Lung (tissue), 12 donors: Measurements from ENCODE around the gene ANKS1B. TPM values are rescaled to one million over a fixed set of nuclear protein-coding genes. Genes with fewer than 3 reads are reported as not detected.
"Not testable (repeated sequence)": the region's sequence is repeated elsewhere in the genome, so short reads cannot be mapped to it uniquely, and the experiment has no call there.

Experiments used
- ATAC-seq: fragments of 200-7000 bp; cut with Tn5 transposase; one replicate; pipeline ENCODE4 v1.9.1; 2020; ENCODE audit warnings: moderate number of reproducible peaks; ENCODE audit not compliant: insufficient read depth, low FRiP score
- DNase-seq, 3 donors: peaks; one replicate each; pipeline ENCODE4 v3.0.0-alpha.2; 2013 to 2017
- H3K27ac ChIP-seq, 2 donors: one replicate each; pipeline ENCODE4 v1.5.1; 2013; ENCODE audit warnings: mild to moderate bottlenecking in 2 of 2, moderate library complexity in 2 of 2, control low read depth in 1 of 2, inconsistent platforms in 1 of 2, low read depth in 1 of 2, low read length in 1 of 2
- H3K27me3 ChIP-seq, 3 donors: one replicate each; pipeline ENCODE4 v1.5.1; 2013; ENCODE audit warnings: low read length in 2 of 3; ENCODE audit not compliant: control insufficient read depth in 3 of 3, insufficient read depth in 3 of 3
- H3K36me3 ChIP-seq, 4 donors: one replicate each; pipeline ENCODE4 v1.5.1; 2013; ENCODE audit warnings: low read length in 4 of 4, mild to moderate bottlenecking in 1 of 4, moderate library complexity in 1 of 4; ENCODE audit not compliant: control insufficient read depth in 4 of 4, insufficient read depth in 4 of 4
- H3K4me1 ChIP-seq, 5 donors: one replicate each; pipeline ENCODE4 v1.5.1; 2013; ENCODE audit warnings: low read length in 5 of 5, mild to moderate bottlenecking in 2 of 5, moderate library complexity in 1 of 5; ENCODE audit not compliant: control insufficient read depth in 5 of 5, insufficient read depth in 5 of 5
- H3K4me3 ChIP-seq: one replicate; pipeline ENCODE4 v1.5.1; 2013; ENCODE audit warnings: mild to moderate bottlenecking, control low read depth, moderate library complexity
- H3K9ac ChIP-seq, 2 donors: one replicate each; pipeline ENCODE4 v1.5.1; 2013; ENCODE audit warnings: low read length in 2 of 2, control low read depth in 1 of 2; ENCODE audit not compliant: insufficient read depth in 1 of 2
- H3K9me3 ChIP-seq, 4 donors: one replicate each; pipeline ENCODE4 v1.5.1; 2013; ENCODE audit warnings: low read length in 3 of 4, mild to moderate bottlenecking in 1 of 4, moderate library complexity in 1 of 4; ENCODE audit not compliant: control insufficient read depth in 4 of 4, insufficient read depth in 3 of 4
- CTCF ChIP-seq: IDR thresholded peaks from 2 replicates; pipeline ENCODE4 v1.5.1; 2012; ENCODE audit warnings: mild to moderate bottlenecking; ENCODE audit errors: control extremely low read depth, extremely low read depth
- WGBS, 2 donors: extraction: QIAGEN DNeasy Blood & Tissue Kit; methylation state at CpG; one replicate each; pipeline ENCODE4 v1.1.7; 2013; 5-methylcytosine and 5-hydroxymethylcytosine counted together
- polyA plus RNA-seq, 2 donors: library from polyadenylated mRNA; stranded (reverse); fragments of 200-250 nt; gene quantifications; one replicate each; pipeline ENCODE4 v1.2.1, GENCODE V29; 2013
- total RNA-seq, 2 donors: library from RNA; depleted of rRNA in 1 of 2; stranded (reverse); fragments of >200 nt in 1 of 2; gene quantifications; one replicate each; pipeline ENCODE4 v1.2.1, GENCODE V29; 2014 to 2021
- donor health status: control.
- donor health status: control.
- donor health status: Bipolar disorder and iron deficiency.
- donor health status: healthy.
- donor health status: DM: yes; HTN: yes; CAD: no.

The ANKS1B gene
- total and polyA plus RNA-seq, 4 donors: 0.32 to 10.3 (median 3.7) TPM

GRCh38 chr12:99036566-99036965 lies 948.2 kb downstream of the ANKS1B start:
- no peak overlapping the region for H3K27ac ChIP-seq
- H3K27me3 ChIP-seq: no peaks in the 10 kb centered on the region
- peaks cover 0 to 16% (median 0%) of the 10 kb centered on the region in 5 donors for H3K4me1 ChIP-seq
- ATAC-seq (no peak), DNase-seq (no peak)
- H3K4me3 ChIP-seq: no peak overlapping the region
- H3K36me3 ChIP-seq: no peaks in the 10 kb centered on the region
- TF ChIP-seq CTCF: no peak
- peaks cover 0 to 1% (median 0%) of the 10 kb centered on the region in 4 donors for H3K9me3 ChIP-seq
- no peak overlapping the region for H3K9ac ChIP-seq

- Histone ChIP-seq H3K4me1 (peaks cover 0 to 8% (median 0%) of the 10 kb centered on the region in 5 donors), H3K27ac (no peak overlapping the region), H3K9ac (no peak overlapping the region), H3K36me3 (no peaks in the 10 kb centered on the region), H3K27me3 (no peaks in the 10 kb centered on the region), H3K4me3 (no peak overlapping the region), H3K9me3 (peaks cover 0 to 4% (median 0%) of the 10 kb centered on the region in 4 donors)
- TF ChIP-seq CTCF: no peak
- DNase-seq (no peak), ATAC-seq (no peak)
- WGBS, 2 donors: 56 to 58% methylated on average over 5 of the region's 5 CpGs
Observed at GRCh38 chr12:99035803-99036202, 948.9 kb downstream of the ANKS1B start.

GRCh38 chr12:99034201-99034600 lies 950.5 kb downstream of the ANKS1B start:
- not testable (repeated sequence) for H3K9ac ChIP-seq, H3K27ac ChIP-seq, H3K4me3 ChIP-seq, ATAC-seq, H3K4me1 ChIP-seq, H3K9me3 ChIP-seq, H3K36me3 ChIP-seq, H3K27me3 ChIP-seq, DNase-seq
- 94 to 98% methylated on average over 4 of the region's 4 CpGs for WGBS, 2 donors

- 46 to 68% methylated on average over 5 of the region's 5 CpGs for WGBS, 2 donors
- Histone ChIP-seq H3K27ac (no peak overlapping the region), H3K36me3 (no peaks in the 10 kb centered on the region), H3K4me1 (no peaks in the 10 kb centered on the region), H3K27me3 (no peaks in the 10 kb centered on the region), H3K9ac (no peak overlapping the region), H3K9me3 (peaks cover 0 to 4% (median 0%) of the 10 kb centered on the region in 4 donors), H3K4me3 (no peak overlapping the region)
- ATAC-seq (no peak), DNase-seq (peak in 1 of 3 donors; percentile 43)
- TF ChIP-seq CTCF: no peak
Observed at GRCh38 chr12:99029511-99030271, 955.0 kb downstream of the ANKS1B start.
